Activated CD8-positive, alpha-beta memory T cell treated with anti-CD3 and anti-CD28 coated beads for 1 hour (primary cell): ENCODE data around the gene PLEKHG5.

Source experiments
- DNase-seq, 2 donors: peaks; one replicate each; pipeline ENCODE4 v3.0.0-alpha.2; 2020; ENCODE audit warnings: low read depth in 1 of 2; ENCODE audit errors: extremely low read depth in 1 of 2

PLEKHG5 gene

GRCh38 chr1:6509919-6510291 is 18.4 kb upstream of the PLEKHG5 start:
- no peak for DNase-seq

GRCh38 chr1:6509220-6509918 is 17.9 kb upstream of the PLEKHG5 start:
- DNase-seq = no peak

- DNase-seq = no peak
These were observed 17.3 kb upstream of the PLEKHG5 start for GRCh38 chr1:6508816-6509189.

GRCh38 chr1:6508154-6508815 is 16.8 kb upstream of the PLEKHG5 start:
- DNase-seq = no peak

- DNase-seq = no peak
These were observed 16.0 kb upstream of the PLEKHG5 start for GRCh38 chr1:6507461-6507911.

GRCh38 chr1:6507037-6507428 is 15.6 kb upstream of the PLEKHG5 start:
- DNase-seq = no peak

GRCh38 chr1:6506210-6507036 is 15.0 kb upstream of the PLEKHG5 start:
- DNase-seq = no peak

GRCh38 chr1:6505367-6506209 is 14.1 kb upstream of the PLEKHG5 start:
- no peak for DNase-seq

GRCh38 chr1:6504887-6505286 is 13.4 kb upstream of the PLEKHG5 start:
- DNase-seq = no peak

GRCh38 chr1:6503884-6504602 is 12.6 kb upstream of the PLEKHG5 start:
- no peak for DNase-seq

GRCh38 chr1:6502000-6502891 is 10.8 kb upstream of the PLEKHG5 start:
- no peak for DNase-seq

GRCh38 chr1:6501279-6501813 is 9.9 kb upstream of the PLEKHG5 start:
- DNase-seq = no peak

- no peak for DNase-seq
These were observed 9.2 kb upstream of the PLEKHG5 start for GRCh38 chr1:6500544-6501278.

GRCh38 chr1:6499296-6499695 is 7.8 kb upstream of the PLEKHG5 start:
- DNase-seq = no peak

GRCh38 chr1:6498576-6499111 is 7.2 kb upstream of the PLEKHG5 start:
- no peak for DNase-seq

GRCh38 chr1:6497867-6498575 is 6.6 kb upstream of the PLEKHG5 start:
- no peak for DNase-seq

GRCh38 chr1:6497215-6497866 is 5.9 kb upstream of the PLEKHG5 start:
- DNase-seq = peak in 1 of 2 donors; percentile 34
